MM.1S (cell line): ENCODE results near the gene NEURL1.
A peak's percentile ranks its signal among the peaks of the same experiment; 100 is the strongest.

Experiments
- DNase-seq: peaks from one replicate; pipeline ENCODE4 v3.0.0-alpha.2; 2015
- H2AFZ ChIP-seq: fragments of 300-600 bp; sonication (generic); 2 replicates; pipeline ENCODE4 v1.6.0; 2016; ENCODE audit warnings: antibody characterized with exemption, low read length
- H3F3A ChIP-seq: fragments of 300-600 bp; sonication (generic); 2 replicates; pipeline ENCODE4 v1.6.1; 2016; ENCODE audit warnings: mild to moderate bottlenecking, antibody characterized with exemption, low read length, moderate library complexity, mixed read lengths; ENCODE audit not compliant: insufficient read depth
- H3K27ac ChIP-seq: fragments of 300-600 bp; sonication (generic); 2 replicates; pipeline ENCODE4 v1.5.1; 2016; ENCODE audit warnings: mild to moderate bottlenecking, low read length
- H3K27me3 ChIP-seq: fragments of 300-600 bp; sonication (generic); replicated peaks from 2 replicates; pipeline ENCODE4 v1.6.0; 2016; ENCODE audit warnings: low read length; ENCODE audit not compliant: insufficient read depth
- H3K36me3 ChIP-seq: fragments of 300-600 bp; sonication (generic); replicated peaks from 2 replicates; pipeline ENCODE4 v1.6.1; 2016; ENCODE audit warnings: mild to moderate bottlenecking, low read length, mixed read lengths; ENCODE audit not compliant: insufficient read depth
- H3K4me1 ChIP-seq: fragments of 300-600 bp; sonication (generic); 2 replicates; pipeline ENCODE4 v1.6.1; 2016; ENCODE audit warnings: low read length, mixed read lengths
- H3K4me2 ChIP-seq: fragments of 300-600 bp; sonication (generic); 2 replicates; pipeline ENCODE4 v1.6.0; 2016; ENCODE audit warnings: low read depth, low read length
- H3K4me3 ChIP-seq: fragments of 300-600 bp; sonication (generic); 2 replicates; pipeline ENCODE4 v1.5.1; 2016; ENCODE audit warnings: low read length, mixed read lengths
- H3K79me2 ChIP-seq: fragments of 300-600 bp; sonication (generic); 2 replicates; pipeline ENCODE4 v1.6.1; 2016; ENCODE audit warnings: mixed run types, low read length, mixed read lengths
- H3K9ac ChIP-seq: fragments of 300-600 bp; sonication (generic); 2 replicates; pipeline ENCODE4 v1.6.1; 2016; ENCODE audit warnings: low read length, mixed read lengths
- H3K9me2 ChIP-seq: fragments of 300-600 bp; sonication (generic); replicated peaks from 2 replicates; pipeline ENCODE4 v1.6.1; 2016; ENCODE audit warnings: mild to moderate bottlenecking, low read length, mixed read lengths; ENCODE audit not compliant: insufficient read depth
- H3K9me3 ChIP-seq: fragments of 300-600 bp; sonication (generic); replicated peaks from 2 replicates; pipeline ENCODE4 v1.6.1; 2016; ENCODE audit warnings: mild to moderate bottlenecking, low read length, mixed read lengths; ENCODE audit not compliant: insufficient read depth
- H4K20me1 ChIP-seq: fragments of 300-600 bp; sonication (generic); 2 replicates; pipeline ENCODE4 v1.6.1; 2016; ENCODE audit warnings: mild to moderate bottlenecking, low read length, moderate library complexity, mixed read lengths; ENCODE audit not compliant: insufficient read depth
- EZH2 ChIP-seq: fragments of 300-600 bp; sonication (generic); optimal IDR thresholded peaks from 2 replicates; pipeline ENCODE3; 2017; ENCODE audit warnings: low read depth, mild to moderate bottlenecking, antibody characterized with exemption, low read length, mixed read lengths
- EZH2phosphoT487 ChIP-seq: fragments of 300-600 bp; sonication (generic); IDR thresholded peaks from 2 replicates; pipeline ENCODE4 v1.6.1; 2018; ENCODE audit warnings: antibody characterized with exemption, low read length
- TF ChIP-seq, protein P1 (sequence below): fragments of 300-600 bp; sonication (generic); IDR thresholded peaks from 2 replicates; pipeline ENCODE4 v1.5.1; 2016; ENCODE audit warnings: antibody characterized with exemption, low read length, mixed read lengths

The NEURL1 gene

DNA sequence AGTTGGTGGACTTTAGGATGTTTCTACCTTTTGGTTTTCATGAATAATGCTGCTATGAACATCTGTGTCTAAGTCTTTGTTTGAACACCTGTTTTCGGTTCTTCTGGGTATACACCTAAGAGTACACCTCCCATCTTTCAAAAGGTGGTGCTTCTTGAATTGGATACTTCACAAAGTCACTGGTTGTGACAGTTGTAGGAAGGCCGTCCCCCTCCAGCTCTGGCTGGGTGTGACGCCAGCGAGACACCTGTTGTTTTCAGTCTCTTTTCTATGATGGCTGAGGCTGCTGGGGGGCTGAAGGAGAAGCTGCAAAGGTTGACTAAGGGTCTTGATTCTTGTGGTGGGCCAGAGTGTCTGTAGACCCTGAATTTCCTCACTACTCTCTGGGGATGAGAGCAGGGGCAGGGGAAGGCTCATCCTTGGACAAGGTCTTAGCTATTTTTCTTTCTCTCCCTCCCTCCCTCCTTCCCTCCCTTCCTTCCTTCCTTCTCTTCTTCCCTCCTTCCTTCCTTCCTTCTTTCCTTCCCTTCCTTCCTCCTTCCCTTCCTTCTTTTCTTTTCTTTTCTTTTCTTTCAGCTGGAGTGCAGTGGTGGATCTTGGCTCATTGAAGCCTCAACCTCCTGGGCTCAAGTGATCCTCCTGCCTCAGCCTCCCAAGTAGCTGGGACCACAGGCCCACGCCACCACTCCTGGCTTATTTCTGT lies 5.6 kb downstream of the NEURL1 start:
- TF ChIP-seq EZH2 (no peak), EZH2phosphoT487 (no peak)
- TF ChIP-seq, protein P1, sequence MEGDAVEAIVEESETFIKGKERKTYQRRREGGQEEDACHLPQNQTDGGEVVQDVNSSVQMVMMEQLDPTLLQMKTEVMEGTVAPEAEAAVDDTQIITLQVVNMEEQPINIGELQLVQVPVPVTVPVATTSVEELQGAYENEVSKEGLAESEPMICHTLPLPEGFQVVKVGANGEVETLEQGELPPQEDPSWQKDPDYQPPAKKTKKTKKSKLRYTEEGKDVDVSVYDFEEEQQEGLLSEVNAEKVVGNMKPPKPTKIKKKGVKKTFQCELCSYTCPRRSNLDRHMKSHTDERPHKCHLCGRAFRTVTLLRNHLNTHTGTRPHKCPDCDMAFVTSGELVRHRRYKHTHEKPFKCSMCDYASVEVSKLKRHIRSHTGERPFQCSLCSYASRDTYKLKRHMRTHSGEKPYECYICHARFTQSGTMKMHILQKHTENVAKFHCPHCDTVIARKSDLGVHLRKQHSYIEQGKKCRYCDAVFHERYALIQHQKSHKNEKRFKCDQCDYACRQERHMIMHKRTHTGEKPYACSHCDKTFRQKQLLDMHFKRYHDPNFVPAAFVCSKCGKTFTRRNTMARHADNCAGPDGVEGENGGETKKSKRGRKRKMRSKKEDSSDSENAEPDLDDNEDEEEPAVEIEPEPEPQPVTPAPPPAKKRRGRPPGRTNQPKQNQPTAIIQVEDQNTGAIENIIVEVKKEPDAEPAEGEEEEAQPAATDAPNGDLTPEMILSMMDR, result no peak
- peaks cover 64% of the 10 kb centered on the region for H3K4me1 ChIP-seq
- no peaks in the 10 kb centered on the region for H3K9me3 ChIP-seq

DNA sequence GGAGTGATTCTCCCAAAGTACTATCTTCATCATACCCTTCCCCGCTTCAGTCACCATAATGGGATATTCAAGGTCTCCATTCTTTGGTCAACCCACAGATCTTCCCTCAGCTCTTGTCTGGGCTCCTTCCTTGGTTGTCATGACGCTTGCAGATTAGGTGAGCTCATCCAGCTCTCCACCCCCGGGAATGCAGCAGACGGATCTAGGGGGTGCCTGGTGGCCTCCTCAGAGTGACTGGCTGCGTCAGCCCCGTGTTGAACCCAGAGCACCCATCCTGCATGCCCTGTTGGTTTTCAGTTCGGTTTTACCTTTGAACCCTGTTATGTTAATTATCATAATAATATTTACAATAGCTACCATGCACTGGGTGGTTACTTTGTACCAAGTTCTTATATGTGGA lies 6.4 kb downstream of the NEURL1 start:
- DNase-seq, result no peak
- TF ChIP-seq, protein P1, result no peak
- no peak for TF ChIP-seq EZH2
- TF ChIP-seq EZH2phosphoT487, result no peak
- Histone ChIP-seq H3K4me2 (peak overlapping the region; percentile 57), H3K9ac (peak overlapping the region; percentile 81), H3F3A (peaks cover 45% of the 10 kb centered on the region), H3K9me3 (no peaks in the 10 kb centered on the region), H3K79me2 (peaks cover 38% of the 10 kb centered on the region), H2AFZ (no peak overlapping the region), H4K20me1 (no peaks in the 10 kb centered on the region), H3K9me2 (no peaks in the 10 kb centered on the region), H3K4me1 (peaks cover 64% of the 10 kb centered on the region), H3K4me3 (no peak overlapping the region), H3K27me3 (no peaks in the 10 kb centered on the region), H3K36me3 (no peaks in the 10 kb centered on the region), H3K27ac (peak overlapping the region; percentile 97)

More for the DNA sequence above, 5.6 kb downstream of the NEURL1 start:
- Histone ChIP-seq H3K27me3 (no peaks in the 10 kb centered on the region), H3K36me3 (no peaks in the 10 kb centered on the region), H2AFZ (no peak overlapping the region), H3F3A (peaks cover 39% of the 10 kb centered on the region), H4K20me1 (no peaks in the 10 kb centered on the region), H3K9me2 (no peaks in the 10 kb centered on the region), H3K4me3 (no peak overlapping the region; the same call in 1 of the 2 replicates), H3K4me2 (peak overlapping the region; percentile 57), H3K9ac (peak overlapping the region; percentile 81), H3K27ac (peak overlapping the region; percentile 97), H3K79me2 (peaks cover 43% of the 10 kb centered on the region)
- peak; percentile 98 for DNase-seq

DNA sequence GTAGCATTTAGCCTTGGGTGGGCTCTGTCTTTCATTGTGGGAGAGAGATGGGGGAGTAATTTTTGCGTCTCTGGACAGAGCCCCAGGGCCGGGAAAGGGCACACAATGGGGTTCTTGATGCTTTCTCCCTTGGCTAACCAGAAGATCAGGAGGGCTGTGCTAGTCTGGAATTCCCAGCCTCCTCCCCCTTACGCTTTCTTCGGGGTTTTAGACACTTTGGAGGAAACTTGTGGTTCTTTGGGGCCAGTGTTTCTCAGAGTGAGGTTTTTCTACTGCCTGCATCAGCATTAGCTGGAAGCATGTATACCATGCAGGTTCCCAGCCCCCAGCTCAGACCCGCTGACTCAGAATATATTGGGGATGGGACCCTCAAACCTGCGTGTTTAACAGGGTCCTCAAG lies 7.0 kb downstream of the NEURL1 start:
- Histone ChIP-seq H2AFZ (no peak overlapping the region), H3K4me2 (peak overlapping the region; percentile 57), H3K27me3 (no peaks in the 10 kb centered on the region), H3K9me2 (no peaks in the 10 kb centered on the region), H3K36me3 (no peaks in the 10 kb centered on the region), H3F3A (peaks cover 46% of the 10 kb centered on the region), H3K27ac (peak overlapping the region; percentile 97), H3K9me3 (no peaks in the 10 kb centered on the region), H4K20me1 (no peaks in the 10 kb centered on the region), H3K4me3 (no peak overlapping the region), H3K79me2 (peaks cover 32% of the 10 kb centered on the region), H3K9ac (peak overlapping the region; percentile 81), H3K4me1 (peaks cover 65% of the 10 kb centered on the region)
- TF ChIP-seq EZH2phosphoT487 (no peak), EZH2 (no peak)
- TF ChIP-seq, protein P1, result no peak
- peak; percentile 61 for DNase-seq
